ENCODE measurements around the gene BBIP1.

BBIP1 gene

GRCh38 chr10:110852255-110852896 lies 66.6 kb downstream of the BBIP1 start:
- no peak for TF ChIP-seq ISL1 (CRISPR knock-in tag; IDR thresholded peaks at IDR 0.05)
- TF ChIP-seq ZFP3 (CRISPR knock-in tag; IDR thresholded peaks at IDR 0.05), result no peak
- TF ChIP-seq ZNF8 (CRISPR knock-in tag; IDR thresholded peaks at IDR 0.05), result no peak
- no peak for TF ChIP-seq GLIS3 (CRISPR knock-in tag; IDR thresholded peaks at IDR 0.05)
- TF ChIP-seq TCF4 (CRISPR knock-in tag; IDR thresholded peaks at IDR 0.05; ENCODE audit: borderline replicate concordance), result no peak
- no peak for TF ChIP-seq OSR1 (CRISPR knock-in tag; IDR thresholded peaks at IDR 0.05)
- TF ChIP-seq ZNF70 (CRISPR knock-in tag; IDR thresholded peaks at IDR 0.05), result no peak
- no peak for TF ChIP-seq CSDC2 (CRISPR knock-in tag; IDR thresholded peaks at IDR 0.05)
- no peak for TF ChIP-seq RARB (CRISPR knock-in tag; IDR thresholded peaks at IDR 0.05)
- TF ChIP-seq, protein P1, sequence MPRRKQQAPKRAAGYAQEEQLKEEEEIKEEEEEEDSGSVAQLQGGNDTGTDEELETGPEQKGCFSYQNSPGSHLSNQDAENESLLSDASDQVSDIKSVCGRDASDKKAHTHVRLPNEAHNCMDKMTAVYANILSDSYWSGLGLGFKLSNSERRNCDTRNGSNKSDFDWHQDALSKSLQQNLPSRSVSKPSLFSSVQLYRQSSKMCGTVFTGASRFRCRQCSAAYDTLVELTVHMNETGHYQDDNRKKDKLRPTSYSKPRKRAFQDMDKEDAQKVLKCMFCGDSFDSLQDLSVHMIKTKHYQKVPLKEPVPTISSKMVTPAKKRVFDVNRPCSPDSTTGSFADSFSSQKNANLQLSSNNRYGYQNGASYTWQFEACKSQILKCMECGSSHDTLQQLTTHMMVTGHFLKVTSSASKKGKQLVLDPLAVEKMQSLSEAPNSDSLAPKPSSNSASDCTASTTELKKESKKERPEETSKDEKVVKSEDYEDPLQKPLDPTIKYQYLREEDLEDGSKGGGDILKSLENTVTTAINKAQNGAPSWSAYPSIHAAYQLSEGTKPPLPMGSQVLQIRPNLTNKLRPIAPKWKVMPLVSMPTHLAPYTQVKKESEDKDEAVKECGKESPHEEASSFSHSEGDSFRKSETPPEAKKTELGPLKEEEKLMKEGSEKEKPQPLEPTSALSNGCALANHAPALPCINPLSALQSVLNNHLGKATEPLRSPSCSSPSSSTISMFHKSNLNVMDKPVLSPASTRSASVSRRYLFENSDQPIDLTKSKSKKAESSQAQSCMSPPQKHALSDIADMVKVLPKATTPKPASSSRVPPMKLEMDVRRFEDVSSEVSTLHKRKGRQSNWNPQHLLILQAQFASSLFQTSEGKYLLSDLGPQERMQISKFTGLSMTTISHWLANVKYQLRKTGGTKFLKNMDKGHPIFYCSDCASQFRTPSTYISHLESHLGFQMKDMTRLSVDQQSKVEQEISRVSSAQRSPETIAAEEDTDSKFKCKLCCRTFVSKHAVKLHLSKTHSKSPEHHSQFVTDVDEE (CRISPR knock-in tag; IDR thresholded peaks at IDR 0.05), result no peak
- no peak for TF ChIP-seq CSRNP3 (CRISPR knock-in tag; IDR thresholded peaks at IDR 0.05)
- TF ChIP-seq, protein P2, sequence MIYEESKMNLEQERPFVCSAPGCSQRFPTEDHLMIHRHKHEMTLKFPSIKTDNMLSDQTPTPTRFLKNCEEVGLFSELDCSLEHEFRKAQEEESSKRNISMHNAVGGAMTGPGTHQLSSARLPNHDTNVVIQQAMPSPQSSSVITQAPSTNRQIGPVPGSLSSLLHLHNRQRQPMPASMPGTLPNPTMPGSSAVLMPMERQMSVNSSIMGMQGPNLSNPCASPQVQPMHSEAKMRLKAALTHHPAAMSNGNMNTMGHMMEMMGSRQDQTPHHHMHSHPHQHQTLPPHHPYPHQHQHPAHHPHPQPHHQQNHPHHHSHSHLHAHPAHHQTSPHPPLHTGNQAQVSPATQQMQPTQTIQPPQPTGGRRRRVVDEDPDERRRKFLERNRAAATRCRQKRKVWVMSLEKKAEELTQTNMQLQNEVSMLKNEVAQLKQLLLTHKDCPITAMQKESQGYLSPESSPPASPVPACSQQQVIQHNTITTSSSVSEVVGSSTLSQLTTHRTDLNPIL (CRISPR knock-in tag; IDR thresholded peaks at IDR 0.05; ENCODE audit: low read depth), result no peak
- TF ChIP-seq ZFP30 (CRISPR knock-in tag; IDR thresholded peaks at IDR 0.05), result no peak
- no peak for TF ChIP-seq POU6F1 (CRISPR knock-in tag; IDR thresholded peaks at IDR 0.05; ENCODE audit: borderline replicate concordance, low read depth)
- no peak for ATAC-seq

DNA sequence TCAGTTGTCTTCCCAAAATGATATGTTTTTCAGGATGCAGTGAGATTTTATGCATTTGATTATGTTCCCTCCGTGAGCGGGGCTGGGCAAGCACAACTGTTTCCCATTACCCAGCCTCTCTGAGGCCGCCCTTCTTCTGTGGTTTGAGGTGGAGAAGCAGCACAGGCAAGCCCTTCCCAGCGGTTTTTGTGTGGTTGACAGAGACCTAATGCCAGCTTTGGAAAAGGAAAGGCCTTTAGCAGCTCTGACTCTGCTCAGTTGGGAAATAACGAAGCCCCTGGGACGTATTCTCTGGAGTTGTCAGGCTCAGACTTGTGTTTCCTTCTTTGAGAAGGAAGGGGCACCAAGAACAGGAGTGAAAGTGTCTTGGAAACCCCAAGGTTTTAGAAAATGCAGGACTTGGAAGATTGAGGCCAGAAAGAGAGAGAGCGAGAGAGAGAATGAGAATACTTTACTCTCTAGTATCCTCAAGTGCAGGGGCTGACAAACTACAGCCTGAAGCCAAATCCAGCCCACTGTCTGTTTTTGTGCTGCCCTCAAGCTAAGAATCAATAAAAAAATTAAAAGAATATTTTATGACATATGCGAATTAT lies 67.9 kb downstream of the BBIP1 start:
- TF ChIP-seq, protein P2 (CRISPR knock-in tag; IDR thresholded peaks at IDR 0.05; ENCODE audit: low read depth), result no peak
- TF ChIP-seq ZNF8 (CRISPR knock-in tag; IDR thresholded peaks at IDR 0.05) (no peak), ZFP30 (CRISPR knock-in tag; IDR thresholded peaks at IDR 0.05) (no peak), ARNTL (CRISPR knock-in tag; IDR thresholded peaks at IDR 0.05; ENCODE audit: borderline replicate concordance, low read depth) (no peak), OSR1 (CRISPR knock-in tag; IDR thresholded peaks at IDR 0.05) (no peak), PPARA (CRISPR knock-in tag; IDR thresholded peaks at IDR 0.05; ENCODE audit: borderline replicate concordance) (no peak), ZNF70 (CRISPR knock-in tag; IDR thresholded peaks at IDR 0.05) (no peak), ZNF565 (CRISPR knock-in tag; conservative IDR thresholded peaks at IDR 0.05; ENCODE audit: low read depth) (no peak), POU6F1 (CRISPR knock-in tag; IDR thresholded peaks at IDR 0.05; ENCODE audit: borderline replicate concordance, low read depth) (no peak), ZC3H10 (CRISPR knock-in tag; IDR thresholded peaks at IDR 0.05) (no peak), TOX (CRISPR knock-in tag; IDR thresholded peaks at IDR 0.05; ENCODE audit: borderline replicate concordance) (no peak), GLIS3 (CRISPR knock-in tag; IDR thresholded peaks at IDR 0.05) (no peak), CSRNP3 (CRISPR knock-in tag; IDR thresholded peaks at IDR 0.05) (no peak)
- TF ChIP-seq, protein P1 (CRISPR knock-in tag; IDR thresholded peaks at IDR 0.05), result no peak
- no peak for ATAC-seq

Data from SK-N-SH treated with all-trans-retinoic acid at 6 μM for 48 hours (cell line).